CD8-positive, alpha-beta memory T cell (primary cell): ENCODE data around the gene CTDNEP1. TPM values are rescaled to one million over a fixed set of nuclear protein-coding genes. Genes with fewer than 3 reads are reported as not detected.
A peak's percentile ranks its signal among the peaks of the same experiment; 100 is the strongest.

ENCODE experiments used
- CTCF ChIA-PET: fragments of 350-600 bp; sonication (Branson Sonifier 250); formaldehyde crosslinking; loops from one replicate; lab custom pipeline; 2021; ENCODE audit warnings: antibody characterized with exemption; lab: Charles Lee
- POLR2A ChIA-PET: fragments of 350-600 bp; sonication (Branson Sonifier 250); formaldehyde crosslinking; loops from one replicate; lab custom pipeline; 2021; ENCODE audit warnings: antibody characterized with exemption; lab: Charles Lee
- DNase-seq, 5 donors: peaks; one replicate each; pipeline versions ENCODE4 v3.0.0 to v3.0.0-alpha.2; 2020 to 2022; ENCODE audit warnings: mixed read lengths in 1 of 5
- H3K27ac ChIP-seq: one replicate; pipeline ENCODE4 v1.7.0; 2013; ENCODE audit warnings: low read depth, mild to moderate bottlenecking, low read length, moderate library complexity
- H3K27me3 ChIP-seq: 2 replicates; pipeline ENCODE4 v1.7.0; 2013; ENCODE audit warnings: low read length, mild to moderate bottlenecking; ENCODE audit not compliant: insufficient read depth, poor library complexity, severe bottlenecking
- H3K36me3 ChIP-seq: 2 replicates; pipeline ENCODE4 v1.7.0; 2013; ENCODE audit warnings: mild to moderate bottlenecking, low read length, moderate library complexity; ENCODE audit not compliant: insufficient read depth
- H3K4me1 ChIP-seq: 2 replicates; pipeline ENCODE4 v1.7.0; 2013; ENCODE audit warnings: mild to moderate bottlenecking, low read length, moderate library complexity; ENCODE audit not compliant: insufficient read depth
- H3K4me3 ChIP-seq: 2 replicates; pipeline ENCODE4 v1.7.0; 2013; ENCODE audit warnings: mild to moderate bottlenecking, low read length
- H3K9me3 ChIP-seq: 2 replicates; pipeline ENCODE4 v1.7.0; 2013; ENCODE audit warnings: mild to moderate bottlenecking, low read length
- H3K27ac Mint-ChIP-seq, 8 donors: one replicate each; pipeline ENCODE4 v1.8.0; 2020 to 2021; ENCODE audit warnings: mixed read lengths in 8 of 8, mild to moderate bottlenecking in 6 of 8, inconsistent platforms in 3 of 8, moderate library complexity in 3 of 8
- H3K27me3 Mint-ChIP-seq, 2 donors: one replicate each; pipeline ENCODE4 v1.8.0; 2020 to 2021; ENCODE audit warnings: mixed read lengths in 2 of 2, mild to moderate bottlenecking in 1 of 2, moderate library complexity in 1 of 2
- H3K36me3 Mint-ChIP-seq, 3 donors: one replicate each; pipeline ENCODE4 v1.8.0; 2020 to 2021; ENCODE audit warnings: mixed read lengths in 3 of 3, inconsistent platforms in 1 of 3, mild to moderate bottlenecking in 1 of 3
- H3K4me1 Mint-ChIP-seq, 3 donors: one replicate each; pipeline ENCODE4 v1.8.0; 2020 to 2021; ENCODE audit warnings: mixed read lengths in 3 of 3, inconsistent platforms in 1 of 3, mild to moderate bottlenecking in 1 of 3
- H3K4me3 Mint-ChIP-seq, 7 donors: one replicate each; pipeline ENCODE4 v1.8.0; 2020 to 2021; ENCODE audit warnings: mixed read lengths in 7 of 7, mild to moderate bottlenecking in 6 of 7, moderate library complexity in 4 of 7, inconsistent platforms in 2 of 7
- H3K9me3 Mint-ChIP-seq, 5 donors: one replicate each; pipeline ENCODE4 v1.8.0; 2020 to 2022; ENCODE audit warnings: mixed read lengths in 5 of 5, mild to moderate bottlenecking in 3 of 5, moderate library complexity in 2 of 5, inconsistent platforms in 1 of 5
- polyA plus RNA-seq: library from polyadenylated mRNA; unstranded; fragments of 300-500 nt; fragmentation: Illumina TruSeq; gene quantifications from one replicate; pipeline ENCODE4 v1.2.3, GENCODE V29; 2021
- total RNA-seq, 2 experiments: library from RNA; stranded (reverse); gene quantifications; one replicate each; pipeline ENCODE4 v1.2.3, GENCODE V29; 2021

The CTDNEP1 gene
- total and polyA plus RNA-seq, 3 experiments from 2014 or later: 57.1 to 240 (median 224) TPM

- Mint-ChIP-seq H3K4me3 (peak overlapping the region in 1 of 7 donors; percentile 41), H3K36me3 (no peaks in the 10 kb centered on the region), H3K4me1 (peaks cover 13 to 25% (median 14%) of the 10 kb centered on the region in 3 donors), H3K27me3 (peaks cover 34 to 51% of the 10 kb centered on the region in 2 donors), H3K27ac (no peak overlapping the region), H3K9me3 (no peaks in the 10 kb centered on the region)
- Histone ChIP-seq H3K9me3 (no peaks in the 10 kb centered on the region), H3K27me3 (peaks cover 8% of the 10 kb centered on the region), H3K4me3 (no peak overlapping the region), H3K36me3 (no peaks in the 10 kb centered on the region), H3K4me1 (peaks cover 20% of the 10 kb centered on the region), H3K27ac (no peak overlapping the region)
- DNase-seq: no peak
- ChIA-PET POLR2A (interaction anchor here (0.7 to 1.0 kb wide), 3 partner anchors 10 to 152 kb away, joined by 3 to 4 read pairs (median 3); partner anchors contain the start of gene TMEM102), CTCF (interaction anchor here (1.1 to 8.4 kb wide), 4 partner anchors 9 to 72 kb away, joined by 3 to 87 read pairs (median 6); no protein-coding TSS in a partner anchor)
Measured at GRCh38 chr17:7283471-7284216, 32.1 kb upstream of the CTDNEP1 start.

- no peak overlapping the region for H3K27ac ChIP-seq
- peaks cover 13 to 25% (median 14%) of the 10 kb centered on the region in 3 donors for H3K4me1 Mint-ChIP-seq
- H3K36me3 ChIP-seq: no peaks in the 10 kb centered on the region
- no peak for DNase-seq
- no peaks in the 10 kb centered on the region for H3K9me3 Mint-ChIP-seq
- POLR2A ChIA-PET: interaction anchor here (0.7 to 1.0 kb wide), 3 partner anchors 11 to 152 kb away, joined by 3 to 4 read pairs (median 3); partner anchors contain the start of gene TMEM102
- peaks cover 8% of the 10 kb centered on the region for H3K27me3 ChIP-seq
- H3K4me3 Mint-ChIP-seq: peak overlapping the region in 2 of 7 donors; percentile 32 to 49
- H3K4me1 ChIP-seq: peaks cover 20% of the 10 kb centered on the region
- peaks cover 28 to 48% of the 10 kb centered on the region in 2 donors for H3K27me3 Mint-ChIP-seq
- CTCF ChIA-PET: interaction anchor here (1.4 to 8.4 kb wide), 4 partner anchors 10 to 105 kb away, joined by 3 to 87 read pairs (median 6); no protein-coding TSS in a partner anchor
- H3K27ac Mint-ChIP-seq: peak overlapping the region in 1 of 8 donors; percentile 24
- H3K9me3 ChIP-seq: no peaks in the 10 kb centered on the region
- no peak overlapping the region for H3K4me3 ChIP-seq
- H3K36me3 Mint-ChIP-seq: no peaks in the 10 kb centered on the region
Measured at GRCh38 chr17:7282752-7283321, 31.3 kb upstream of the CTDNEP1 start.

- Histone ChIP-seq H3K27ac (no peak overlapping the region), H3K4me3 (no peak overlapping the region), H3K27me3 (peaks cover 8% of the 10 kb centered on the region), H3K4me1 (peaks cover 20% of the 10 kb centered on the region), H3K9me3 (no peaks in the 10 kb centered on the region), H3K36me3 (no peaks in the 10 kb centered on the region)
- POLR2A ChIA-PET: interaction anchor here (1.0 to 1.5 kb wide), 2 partner anchors 11 to 14 kb away, joined by 4 to 6 read pairs; no protein-coding TSS in a partner anchor
- Mint-ChIP-seq H3K27me3 (peaks cover 27 to 43% of the 10 kb centered on the region in 2 donors), H3K4me1 (peaks cover 13 to 25% (median 14%) of the 10 kb centered on the region in 3 donors), H3K36me3 (no peaks in the 10 kb centered on the region), H3K27ac (peak overlapping the region in 1 of 8 donors; percentile 24), H3K4me3 (peak overlapping the region; percentile 63 to 84 (median 80)), H3K9me3 (no peaks in the 10 kb centered on the region)
- DNase-seq: peak in 1 of 5 donors; percentile 19
- CTCF ChIA-PET: interaction anchor here (1.4 to 8.4 kb wide), 7 partner anchors 11 to 155 kb away, joined by 3 to 87 read pairs (median 6); no protein-coding TSS in a partner anchor
Measured at GRCh38 chr17:7281953-7282751, 30.6 kb upstream of the CTDNEP1 start.

GRCh38 chr17:7281074-7281952, 29.8 kb upstream of the CTDNEP1 start, which contains the start of gene SLC2A4:
SLC2A4 (plus strand) TSS chr17:7281718; CDS start chr17:7281935, 217 bp downstream.
- peak within 1 kb of the TSS in 7 of 8 donors; percentile 56 to 92 (median 71) for H3K27ac Mint-ChIP-seq
- no peaks in the 10 kb centered on the region for H3K9me3 Mint-ChIP-seq
- H3K27me3 Mint-ChIP-seq: peaks cover 27 to 38% of the 10 kb centered on the region in 2 donors
- POLR2A ChIA-PET: interaction anchor here (0.7 to 1.5 kb wide), 2 partner anchors 15 to 23 kb away, joined by 3 to 6 read pairs; no protein-coding TSS in a partner anchor
- H3K9me3 ChIP-seq: no peaks in the 10 kb centered on the region
- no peak within 1 kb of the TSS for H3K27ac ChIP-seq
- H3K36me3 Mint-ChIP-seq: no peaks in the 10 kb centered on the region
- H3K4me3 ChIP-seq: peak within 1 kb of the TSS; percentile 54
- H3K4me1 Mint-ChIP-seq: peaks cover 13 to 25% (median 14%) of the 10 kb centered on the region in 3 donors
- CTCF ChIA-PET: interaction anchor here (0.8 to 8.4 kb wide), 13 partner anchors 10 to 280 kb away, joined by 3 to 87 read pairs (median 4); partner anchors contain the start of gene SENP3
- peak; percentile 67 to 85 (median 76) for DNase-seq
- H3K36me3 ChIP-seq: no peaks in the 10 kb centered on the region
- H3K4me1 ChIP-seq: peaks cover 20% of the 10 kb centered on the region
- peaks cover 8% of the 10 kb centered on the region for H3K27me3 ChIP-seq
- H3K4me3 Mint-ChIP-seq: peak within 1 kb of the TSS; percentile 79 to 92 (median 80)

- ChIA-PET CTCF (interaction anchor here (0.6 to 8.4 kb wide), 15 partner anchors 10 to 281 kb away, joined by 3 to 87 read pairs (median 4); partner anchors contain the start of gene SENP3), POLR2A (interaction anchor here (0.7 kb wide), 1 partner anchor 24 kb away, joined by 3 read pairs; no protein-coding TSS in a partner anchor)
- no peaks in the 10 kb centered on the region for H3K36me3 ChIP-seq
- Mint-ChIP-seq H3K27ac (peak overlapping the region in 7 of 8 donors; percentile 56 to 92 (median 70)), H3K9me3 (no peaks in the 10 kb centered on the region), H3K36me3 (no peaks in the 10 kb centered on the region), H3K4me3 (peak overlapping the region; percentile 79 to 92 (median 80)), H3K4me1 (peaks cover 13 to 25% (median 14%) of the 10 kb centered on the region in 3 donors), H3K27me3 (peaks cover 20 to 30% of the 10 kb centered on the region in 2 donors)
- DNase-seq: peak; percentile 77 to 89 (median 81)
- H3K4me3 ChIP-seq: peak overlapping the region; percentile 54
- peaks cover 20% of the 10 kb centered on the region for H3K4me1 ChIP-seq
- no peak overlapping the region for H3K27ac ChIP-seq
- peaks cover 8% of the 10 kb centered on the region for H3K27me3 ChIP-seq
- H3K9me3 ChIP-seq: no peaks in the 10 kb centered on the region
Measured at GRCh38 chr17:7280519-7281073, 29.1 kb upstream of the CTDNEP1 start.

- ChIA-PET POLR2A (no interaction called here), CTCF (interaction anchor here (1.4 to 2.7 kb wide), 3 partner anchors 17 to 157 kb away, joined by 5 to 9 read pairs (median 7); no protein-coding TSS in a partner anchor)
- Histone ChIP-seq H3K9me3 (no peaks in the 10 kb centered on the region), H3K4me3 (no peak overlapping the region), H3K4me1 (peaks cover 20% of the 10 kb centered on the region), H3K27ac (no peak overlapping the region), H3K27me3 (peaks cover 8% of the 10 kb centered on the region), H3K36me3 (no peaks in the 10 kb centered on the region)
- H3K27me3 Mint-ChIP-seq: peaks cover 13 to 24% of the 10 kb centered on the region in 2 donors
- H3K9me3 Mint-ChIP-seq: no peaks in the 10 kb centered on the region
- no peaks in the 10 kb centered on the region for H3K36me3 Mint-ChIP-seq
- peak overlapping the region in 2 of 7 donors; percentile 32 to 66 for H3K4me3 Mint-ChIP-seq
- peaks cover 13 to 25% (median 14%) of the 10 kb centered on the region in 3 donors for H3K4me1 Mint-ChIP-seq
- DNase-seq: no peak
- no peak overlapping the region for H3K27ac Mint-ChIP-seq
Measured at GRCh38 chr17:7279448-7279847, 27.9 kb upstream of the CTDNEP1 start.
